ENCODE results near the gene BCAS1. TPM values are rescaled to one million over a fixed set of nuclear protein-coding genes. Genes with fewer than 3 reads are reported as not detected.
"Not testable (repeated sequence)": the region's sequence is repeated elsewhere in the genome, so short reads cannot be mapped to it uniquely, and the experiment has no call there.

Gene BCAS1
- total RNA-seq, 1 donor: under 0.01 TPM

DNA sequence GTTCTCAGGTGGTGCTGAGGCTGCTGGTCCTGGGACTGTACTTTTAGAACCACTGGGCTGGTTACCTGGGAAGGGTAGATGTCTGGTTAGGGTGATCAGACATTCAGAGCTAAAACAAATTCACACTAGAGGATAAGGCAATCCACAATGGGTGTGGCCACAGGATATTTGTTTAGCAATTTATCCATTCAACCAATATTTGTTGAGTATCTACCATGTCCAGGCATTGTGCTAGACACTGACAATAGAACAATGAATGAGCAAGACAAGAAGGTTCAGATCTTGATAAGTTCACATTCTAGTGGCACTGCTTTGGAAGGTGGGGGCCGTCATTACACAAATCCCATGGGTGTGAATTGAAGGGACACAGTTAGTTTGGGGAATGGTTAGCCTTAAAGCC is 131.7 kb downstream of the BCAS1 start:
- DNase-seq (ENCODE audit: low read depth): no peak
- TF ChIP-seq, protein P1, sequence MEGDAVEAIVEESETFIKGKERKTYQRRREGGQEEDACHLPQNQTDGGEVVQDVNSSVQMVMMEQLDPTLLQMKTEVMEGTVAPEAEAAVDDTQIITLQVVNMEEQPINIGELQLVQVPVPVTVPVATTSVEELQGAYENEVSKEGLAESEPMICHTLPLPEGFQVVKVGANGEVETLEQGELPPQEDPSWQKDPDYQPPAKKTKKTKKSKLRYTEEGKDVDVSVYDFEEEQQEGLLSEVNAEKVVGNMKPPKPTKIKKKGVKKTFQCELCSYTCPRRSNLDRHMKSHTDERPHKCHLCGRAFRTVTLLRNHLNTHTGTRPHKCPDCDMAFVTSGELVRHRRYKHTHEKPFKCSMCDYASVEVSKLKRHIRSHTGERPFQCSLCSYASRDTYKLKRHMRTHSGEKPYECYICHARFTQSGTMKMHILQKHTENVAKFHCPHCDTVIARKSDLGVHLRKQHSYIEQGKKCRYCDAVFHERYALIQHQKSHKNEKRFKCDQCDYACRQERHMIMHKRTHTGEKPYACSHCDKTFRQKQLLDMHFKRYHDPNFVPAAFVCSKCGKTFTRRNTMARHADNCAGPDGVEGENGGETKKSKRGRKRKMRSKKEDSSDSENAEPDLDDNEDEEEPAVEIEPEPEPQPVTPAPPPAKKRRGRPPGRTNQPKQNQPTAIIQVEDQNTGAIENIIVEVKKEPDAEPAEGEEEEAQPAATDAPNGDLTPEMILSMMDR (IDR thresholded peaks at IDR 0.05; ENCODE audit: insufficient read depth, low read depth, low read length): no peak
- no peak overlapping the region for H3K4me3 ChIP-seq (ENCODE audit: low read depth, low read length)

DNA sequence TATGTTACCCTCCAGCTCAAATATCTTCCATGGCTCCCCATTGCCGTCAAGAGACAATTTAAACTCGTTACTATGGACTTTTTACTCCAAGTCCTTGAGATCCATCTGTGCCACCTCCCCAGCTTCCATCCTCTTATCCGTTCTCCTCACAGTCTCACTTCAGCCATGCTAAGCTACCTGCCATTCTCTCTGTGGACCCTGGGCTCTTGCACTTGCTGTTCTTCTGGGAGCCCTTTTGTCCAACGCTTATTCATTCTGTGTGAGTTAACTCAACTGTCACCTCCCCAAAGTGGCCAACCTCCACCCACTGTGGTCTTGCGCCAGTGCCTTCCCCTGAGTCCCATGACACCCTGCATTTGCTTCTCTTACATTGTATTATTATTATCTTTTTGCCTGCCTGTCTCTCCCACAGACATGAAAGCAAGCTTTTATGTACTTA is 132.4 kb downstream of the BCAS1 start:
- H3K4me3 ChIP-seq (ENCODE audit: low read depth, low read length): no peak overlapping the region
- TF ChIP-seq, protein P1 (IDR thresholded peaks at IDR 0.05; ENCODE audit: insufficient read depth, low read depth, low read length): no peak
- DNase-seq (ENCODE audit: low read depth): no peak

DNA sequence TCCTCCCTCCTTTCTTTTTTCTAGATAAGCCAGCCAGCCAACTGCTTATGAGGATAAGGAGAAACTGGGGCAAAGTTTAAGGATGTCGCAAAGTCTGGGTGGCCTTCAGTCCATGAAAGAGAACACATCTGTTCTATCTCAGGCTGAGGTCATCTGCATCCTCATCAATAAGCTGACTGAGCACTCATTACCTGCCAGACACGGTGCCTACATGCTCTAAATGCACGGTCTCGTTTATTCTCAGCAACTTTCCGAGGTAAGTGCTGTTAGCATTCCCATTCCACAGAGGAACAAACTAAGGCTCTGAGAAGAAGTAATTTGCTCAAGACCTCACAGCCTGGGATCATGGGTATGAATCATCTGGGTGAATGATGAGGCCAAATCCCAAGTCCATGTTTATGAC is 133.1 kb downstream of the BCAS1 start:
- no peak overlapping the region for H3K4me3 ChIP-seq (ENCODE audit: low read depth, low read length)
- DNase-seq (ENCODE audit: low read depth): peak; percentile 58
- TF ChIP-seq, protein P1 (IDR thresholded peaks at IDR 0.05; ENCODE audit: insufficient read depth, low read depth, low read length): no peak

DNA sequence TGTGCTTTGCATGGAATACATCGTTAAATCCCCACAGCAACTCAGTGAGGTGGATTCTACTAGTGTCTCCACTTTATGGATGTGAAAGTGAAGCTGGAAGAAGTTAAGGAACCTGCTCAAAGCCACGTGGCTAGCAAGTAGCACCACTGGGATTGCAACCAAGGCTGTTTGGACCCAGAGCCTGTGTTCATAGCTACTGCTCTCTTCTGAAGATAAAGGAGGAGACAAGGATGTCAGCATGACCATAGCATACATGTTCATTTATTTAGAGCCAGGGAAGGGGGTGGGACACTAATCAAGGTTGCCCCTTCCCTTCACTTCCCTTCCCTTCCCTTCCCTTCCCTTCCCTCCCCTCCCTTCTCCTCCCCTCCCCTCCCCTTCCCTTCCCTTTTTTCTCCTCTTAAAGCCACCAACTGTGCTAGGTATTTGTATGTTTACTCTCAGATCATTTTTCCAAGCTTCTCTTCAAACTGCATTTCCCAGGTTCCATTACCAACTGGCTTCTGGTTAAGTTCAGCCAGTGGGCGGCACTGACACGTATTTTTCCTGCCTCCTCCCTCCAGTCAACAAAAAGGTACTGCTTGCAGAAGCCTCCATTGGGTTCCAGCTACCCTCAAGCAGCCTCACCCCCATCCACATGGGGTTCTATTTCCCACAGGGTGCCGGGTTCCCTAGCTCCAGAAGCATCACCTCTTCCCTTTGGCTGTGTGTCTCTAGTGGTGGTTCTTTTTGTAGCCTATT is 134.9 kb downstream of the BCAS1 start:
- TF ChIP-seq, protein P1 (IDR thresholded peaks at IDR 0.05; ENCODE audit: insufficient read depth, low read depth, low read length): no peak
- H3K4me3 ChIP-seq (ENCODE audit: low read depth, low read length): no peak overlapping the region
- no peak for DNase-seq (ENCODE audit: low read depth)

GRCh38 chr20:53934421-53935343 is 135.7 kb downstream of the BCAS1 start:
- TF ChIP-seq, protein P1 (IDR thresholded peaks at IDR 0.05; ENCODE audit: insufficient read depth, low read depth, low read length): no peak
- peak; percentile 84 for DNase-seq (ENCODE audit: low read depth)
- peak overlapping the region; percentile 13 for H3K4me3 ChIP-seq (ENCODE audit: low read depth, low read length)

- H3K4me3 ChIP-seq (ENCODE audit: low read depth, low read length): no peak overlapping the region
- no peak for DNase-seq (ENCODE audit: low read depth)
- TF ChIP-seq, protein P1 (IDR thresholded peaks at IDR 0.05; ENCODE audit: insufficient read depth, low read depth, low read length): no peak
Observed at GRCh38 chr20:53933232-53933846, 137.1 kb downstream of the BCAS1 start.

DNA sequence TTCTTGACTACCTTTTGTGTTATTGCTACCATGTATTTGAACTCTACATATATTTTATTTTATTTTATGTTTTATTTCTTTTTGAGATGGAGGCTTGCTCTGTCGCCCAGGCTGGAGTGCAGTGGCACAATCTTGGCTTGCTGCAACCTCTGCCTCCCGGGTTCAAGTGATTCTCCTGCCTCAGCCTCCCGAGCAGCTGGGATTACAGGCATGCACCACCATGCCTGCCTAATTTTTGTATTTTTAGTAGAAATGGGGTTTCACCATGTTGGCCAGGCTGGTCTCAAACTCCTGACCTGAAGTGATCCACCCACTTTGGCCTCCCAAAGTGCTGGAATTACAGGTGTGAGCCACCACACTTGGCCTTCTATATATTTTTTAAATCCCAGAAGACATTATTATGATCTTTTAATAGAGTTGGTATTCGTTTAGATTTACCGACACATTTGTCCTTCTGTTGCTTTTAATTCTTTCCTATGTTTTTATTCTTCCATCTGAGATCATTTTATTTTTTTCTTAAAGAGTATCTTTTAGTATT is 137.7 kb downstream of the BCAS1 start:
- not testable (repeated sequence) for H3K4me3 ChIP-seq (ENCODE audit: low read depth, low read length); DNase-seq (ENCODE audit: low read depth)
